Activated T-helper 1 cell treated with anti-CD3 and anti-CD28 coated beads, Interleukin-12 subunit alpha, Interleukin-12 subunit beta, Interleukin-2, Interleukin-4 antibody, amounts not matched to agents 30 ng/mL and 10 ng/mL and 1 ng/mL, durations not matched to agents 14 hours and 24 hours and 36 hours (primary cell): ENCODE measurements around the gene TRAK1. TPM values are rescaled to one million over a fixed set of nuclear protein-coding genes. Genes with fewer than 3 reads are reported as not detected.

ENCODE experiments used
- DNase-seq: peaks from one replicate; pipeline ENCODE4 v3.0.0; 2021; ENCODE audit warnings: low spot score
- H3K27ac Mint-ChIP-seq: one replicate; pipeline ENCODE4 v1.8.0; 2021; ENCODE audit warnings: mild to moderate bottlenecking, mixed read lengths
- H3K27me3 Mint-ChIP-seq: one replicate; pipeline ENCODE4 v1.8.0; 2022; ENCODE audit warnings: mild to moderate bottlenecking, moderate library complexity, mixed read lengths; ENCODE audit not compliant: insufficient read depth
- H3K36me3 Mint-ChIP-seq: one replicate; pipeline ENCODE4 v1.8.0; 2021; ENCODE audit warnings: low read depth, mixed read lengths
- H3K4me1 Mint-ChIP-seq: one replicate; pipeline ENCODE4 v1.8.0; 2021; ENCODE audit warnings: low read depth, mixed read lengths
- H3K4me3 Mint-ChIP-seq: one replicate; pipeline ENCODE4 v1.8.0; 2021; ENCODE audit warnings: mild to moderate bottlenecking, moderate library complexity, mixed read lengths
- H3K9me3 Mint-ChIP-seq: one replicate; pipeline ENCODE4 v1.8.0; 2021; ENCODE audit warnings: mixed read lengths
- intact Hi-C: fragments of 100-400 bp; cut with micrococcal nuclease; formaldehyde crosslinking; loops from one replicate; pipeline ENCODE4 v1.15.1; 2024
- total RNA-seq: library from RNA; stranded (reverse); gene quantifications from 2 replicates; pipeline ENCODE4 v1.2.3, GENCODE V29; 2022

Gene TRAK1
- total RNA-seq, 1 donor from 2014 or later: 32.6 TPM

GRCh38 chr3:42110631-42111030 lies 19.5 kb downstream of the TRAK1 start:
- no peak for DNase-seq
- H3K9me3 Mint-ChIP-seq: no peaks in the 10 kb centered on the region
- H3K4me1 Mint-ChIP-seq: no peaks in the 10 kb centered on the region
- no peak overlapping the region for H3K4me3 Mint-ChIP-seq
- intact Hi-C loops: no loop called here
- H3K36me3 Mint-ChIP-seq: peaks cover under 1% of the 10 kb centered on the region
- no peak overlapping the region for H3K27ac Mint-ChIP-seq
- H3K27me3 Mint-ChIP-seq: no peaks in the 10 kb centered on the region

- Mint-ChIP-seq H3K9me3 (no peaks in the 10 kb centered on the region), H3K36me3 (no peaks in the 10 kb centered on the region), H3K27me3 (no peaks in the 10 kb centered on the region), H3K27ac (no peak overlapping the region), H3K4me1 (peaks cover 9% of the 10 kb centered on the region), H3K4me3 (no peak overlapping the region)
- intact Hi-C loops: no loop called here
- DNase-seq: no peak
Measured at GRCh38 chr3:42114130-42114725, 23.1 kb downstream of the TRAK1 start.

- intact Hi-C loops: no loop called here
- no peaks in the 10 kb centered on the region for H3K27me3 Mint-ChIP-seq
- H3K9me3 Mint-ChIP-seq: no peaks in the 10 kb centered on the region
- no peaks in the 10 kb centered on the region for H3K36me3 Mint-ChIP-seq
- peaks cover 16% of the 10 kb centered on the region for H3K4me1 Mint-ChIP-seq
- H3K4me3 Mint-ChIP-seq: no peak overlapping the region
- no peak for DNase-seq
- no peak overlapping the region for H3K27ac Mint-ChIP-seq
Measured at GRCh38 chr3:42115215-42115614, 24.1 kb downstream of the TRAK1 start.

DNA sequence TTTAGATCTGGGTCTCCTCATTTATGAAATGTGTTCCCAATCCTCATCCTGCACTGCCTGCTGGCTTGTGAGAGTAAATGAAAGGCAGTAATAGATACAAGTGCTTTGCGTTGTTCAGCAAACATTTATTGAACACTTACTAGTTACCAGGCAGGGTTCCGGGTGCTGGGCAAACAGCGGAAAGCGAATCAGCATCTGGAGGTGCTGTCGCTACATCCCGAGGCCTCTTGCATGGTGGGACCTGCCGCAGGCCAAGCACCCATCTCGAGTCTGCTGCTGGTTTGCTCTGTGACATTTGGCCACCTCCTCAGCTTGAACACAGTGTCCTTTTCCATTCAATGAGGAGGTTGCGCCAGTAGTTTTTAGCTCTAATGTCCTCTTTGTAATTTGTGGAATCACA lies 24.8 kb downstream of the TRAK1 start:
- DNase-seq: no peak
- no peak overlapping the region for H3K27ac Mint-ChIP-seq
- H3K36me3 Mint-ChIP-seq: no peaks in the 10 kb centered on the region
- intact Hi-C loops: no loop called here
- no peak overlapping the region for H3K4me3 Mint-ChIP-seq
- peaks cover 23% of the 10 kb centered on the region for H3K4me1 Mint-ChIP-seq
- no peaks in the 10 kb centered on the region for H3K27me3 Mint-ChIP-seq
- H3K9me3 Mint-ChIP-seq: no peaks in the 10 kb centered on the region

GRCh38 chr3:42116466-42116865 lies 25.3 kb downstream of the TRAK1 start:
- Mint-ChIP-seq H3K27ac (no peak overlapping the region), H3K27me3 (no peaks in the 10 kb centered on the region), H3K4me1 (peaks cover 24% of the 10 kb centered on the region), H3K36me3 (no peaks in the 10 kb centered on the region), H3K9me3 (no peaks in the 10 kb centered on the region), H3K4me3 (no peak overlapping the region)
- intact Hi-C loops: no loop called here
- no peak for DNase-seq

DNA sequence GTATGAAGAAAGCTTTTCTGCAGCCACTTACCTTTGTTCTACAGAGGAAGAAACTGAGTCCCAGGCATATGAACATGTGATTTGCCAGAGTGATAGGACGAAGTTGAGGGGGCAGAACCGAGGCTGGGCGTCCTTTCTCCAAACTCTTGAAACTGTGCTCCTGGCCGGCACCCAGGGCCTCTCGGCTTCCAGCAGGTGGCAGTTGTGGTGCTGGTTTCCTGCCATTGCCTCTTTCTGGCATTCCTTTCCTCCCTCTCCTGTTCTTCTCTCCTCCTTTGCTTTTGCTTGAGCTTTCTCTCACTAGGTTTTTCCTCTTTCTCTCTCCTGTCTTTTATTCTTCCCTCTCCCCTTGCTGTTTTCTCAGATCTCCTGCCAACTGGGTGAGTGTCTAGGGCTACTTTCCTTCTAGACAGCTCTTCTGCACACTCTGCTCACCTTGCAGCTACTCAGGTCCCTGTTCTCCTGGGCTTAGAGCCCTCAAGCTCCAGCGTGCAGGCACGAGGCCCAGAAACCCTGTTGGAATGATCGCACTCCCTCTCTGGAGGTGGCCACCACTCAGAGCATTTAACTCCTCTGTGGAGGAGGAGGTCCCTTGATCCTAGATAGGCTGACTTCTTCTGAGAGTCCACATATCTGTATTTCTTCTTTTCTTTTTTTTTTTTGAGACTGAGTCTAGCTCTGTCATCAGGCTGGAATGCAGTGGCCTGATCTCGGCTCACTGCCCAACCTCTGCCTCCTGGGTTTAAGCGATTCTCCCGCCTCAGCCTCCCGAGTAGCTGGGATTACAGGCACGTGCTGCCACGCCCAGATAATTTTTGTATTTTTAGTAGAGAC lies 26.2 kb downstream of the TRAK1 start:
- no peak overlapping the region for H3K4me3 Mint-ChIP-seq
- no peak overlapping the region for H3K27ac Mint-ChIP-seq
- intact Hi-C loops: loop anchor here (1.0 kb wide), 2 partner anchors 74 to 326 kb away; no protein-coding TSS in a partner anchor
- no peaks in the 10 kb centered on the region for H3K36me3 Mint-ChIP-seq
- peaks cover 24% of the 10 kb centered on the region for H3K4me1 Mint-ChIP-seq
- DNase-seq: no peak
- H3K9me3 Mint-ChIP-seq: no peaks in the 10 kb centered on the region
- H3K27me3 Mint-ChIP-seq: no peaks in the 10 kb centered on the region

GRCh38 chr3:42118762-42119361 lies 27.7 kb downstream of the TRAK1 start:
- intact Hi-C loops: loop anchor here (1.0 kb wide), 2 partner anchors 72 to 324 kb away; no protein-coding TSS in a partner anchor
- H3K4me3 Mint-ChIP-seq: no peak overlapping the region
- peaks cover 4% of the 10 kb centered on the region for H3K36me3 Mint-ChIP-seq
- H3K27ac Mint-ChIP-seq: no peak overlapping the region
- peak; percentile 4 for DNase-seq
- no peaks in the 10 kb centered on the region for H3K27me3 Mint-ChIP-seq
- peaks cover 32% of the 10 kb centered on the region for H3K4me1 Mint-ChIP-seq
- H3K9me3 Mint-ChIP-seq: no peaks in the 10 kb centered on the region

DNA sequence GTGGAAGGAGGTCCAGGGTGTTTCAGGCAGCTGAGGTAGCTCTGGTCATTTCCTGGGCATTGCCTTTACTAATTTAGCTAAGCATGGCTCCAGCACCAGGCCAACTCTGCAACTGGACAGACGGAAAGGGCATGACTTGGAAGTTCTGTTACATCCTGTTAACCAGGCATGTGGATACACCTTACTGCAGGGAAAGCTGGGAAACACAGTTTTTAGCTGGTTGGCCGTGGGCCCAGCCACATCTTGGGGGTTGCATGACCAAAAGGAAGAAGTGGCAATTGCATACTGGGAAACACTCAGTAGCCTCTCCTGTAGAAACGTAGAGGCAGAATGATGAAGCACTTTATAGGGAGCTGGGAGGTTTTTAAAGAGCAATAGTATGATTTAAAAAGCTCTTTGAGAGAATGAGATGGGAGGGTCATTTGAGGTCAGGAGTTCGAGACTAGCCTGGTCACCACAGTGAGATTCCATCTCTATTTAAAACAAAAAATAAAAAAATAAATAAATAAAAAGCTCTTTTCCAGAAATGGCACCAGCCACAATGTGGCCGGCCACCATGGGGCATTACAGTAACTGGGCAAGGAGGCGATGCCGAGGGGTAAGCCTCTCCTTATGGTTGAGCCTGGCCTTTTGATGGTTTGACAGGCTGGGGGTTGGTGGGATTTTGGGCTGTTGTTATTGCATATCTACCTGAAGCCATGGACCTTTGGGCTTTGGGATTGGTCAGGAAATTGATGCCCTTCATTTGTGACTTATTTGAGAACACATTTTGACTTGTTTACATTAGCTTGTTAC lies 28.6 kb downstream of the TRAK1 start:
- intact Hi-C loops: no loop called here
- DNase-seq: no peak
- Mint-ChIP-seq H3K27me3 (no peaks in the 10 kb centered on the region), H3K4me3 (no peak overlapping the region), H3K27ac (no peak overlapping the region), H3K4me1 (peaks cover 32% of the 10 kb centered on the region), H3K36me3 (peaks cover 9% of the 10 kb centered on the region), H3K9me3 (no peaks in the 10 kb centered on the region)

DNA sequence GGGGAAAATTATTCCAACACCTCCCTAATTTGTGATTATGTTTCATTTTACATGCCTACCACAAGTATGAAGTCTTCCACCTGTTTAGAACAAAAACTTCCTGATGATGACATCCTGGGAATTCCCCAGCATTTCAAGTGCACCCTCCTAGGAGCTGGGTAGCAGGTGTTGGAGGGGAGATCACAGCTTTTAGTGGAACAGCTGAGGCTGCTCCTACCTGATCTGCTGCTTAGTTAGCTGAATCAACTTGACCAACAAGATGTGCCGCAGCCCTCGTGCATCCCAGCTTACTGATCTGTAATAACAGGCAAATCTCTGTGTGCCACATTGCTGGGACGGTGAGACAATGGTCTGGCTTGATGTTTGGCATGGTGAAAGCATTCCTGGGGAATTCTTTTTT lies 29.7 kb downstream of the TRAK1 start:
- intact Hi-C loops: no loop called here
- H3K27me3 Mint-ChIP-seq: no peaks in the 10 kb centered on the region
- no peak for DNase-seq
- H3K36me3 Mint-ChIP-seq: peaks cover 14% of the 10 kb centered on the region
- no peak overlapping the region for H3K27ac Mint-ChIP-seq
- H3K4me3 Mint-ChIP-seq: no peak overlapping the region
- H3K9me3 Mint-ChIP-seq: no peaks in the 10 kb centered on the region
- H3K4me1 Mint-ChIP-seq: peaks cover 32% of the 10 kb centered on the region

GRCh38 chr3:42122261-42123011 lies 31.3 kb downstream of the TRAK1 start:
- Mint-ChIP-seq H3K4me1 (peaks cover 32% of the 10 kb centered on the region), H3K4me3 (no peak overlapping the region), H3K27ac (no peak overlapping the region), H3K27me3 (no peaks in the 10 kb centered on the region), H3K36me3 (peaks cover 19% of the 10 kb centered on the region), H3K9me3 (no peaks in the 10 kb centered on the region)
- intact Hi-C loops: no loop called here
- no peak for DNase-seq

DNA sequence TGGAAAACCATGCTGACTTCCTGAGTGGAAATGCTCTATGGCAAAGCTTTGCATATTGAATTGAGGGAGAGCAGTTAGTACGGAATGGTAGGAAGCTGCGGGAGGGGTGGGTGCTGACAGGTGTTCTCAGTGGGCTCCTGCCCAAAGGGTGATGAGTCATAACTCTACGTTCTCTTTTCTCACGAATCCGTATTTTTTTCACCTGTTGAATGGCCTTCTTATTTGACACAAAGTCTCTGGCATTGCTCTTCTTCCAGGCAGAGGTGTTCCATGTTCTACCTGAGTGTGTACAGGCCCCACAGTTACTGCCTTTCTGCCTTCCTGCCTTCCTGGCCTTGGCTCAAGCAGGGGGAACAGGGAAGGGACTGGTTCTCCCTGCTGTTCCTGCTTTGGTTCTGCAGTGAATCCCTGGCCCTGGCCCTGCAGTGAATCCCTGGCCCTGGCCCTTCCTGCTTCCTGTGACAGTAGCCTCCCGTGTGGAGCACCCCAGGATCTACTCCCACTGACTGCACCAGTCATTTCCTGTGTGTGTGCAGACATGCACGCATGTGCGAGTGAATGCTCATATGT lies 31.9 kb downstream of the TRAK1 start:
- intact Hi-C loops: no loop called here
- H3K36me3 Mint-ChIP-seq: peaks cover 19% of the 10 kb centered on the region
- H3K9me3 Mint-ChIP-seq: no peaks in the 10 kb centered on the region
- DNase-seq: no peak
- no peaks in the 10 kb centered on the region for H3K27me3 Mint-ChIP-seq
- no peak overlapping the region for H3K27ac Mint-ChIP-seq
- peaks cover 32% of the 10 kb centered on the region for H3K4me1 Mint-ChIP-seq
- no peak overlapping the region for H3K4me3 Mint-ChIP-seq
